HG03442 (cell line): ENCODE data around the gene DDX41.

Source experiments
- ATAC-seq: cut with Tn5 transposase; IDR thresholded peaks from one replicate; pipeline ENCODE4 v1.9.1; 2021; ENCODE audit warnings: mild to moderate bottlenecking, moderate library complexity; ENCODE audit not compliant: unreplicated experiment

The DDX41 gene

GRCh38 chr5:177470759-177471536, 45.8 kb downstream of the DDX41 start:
- ATAC-seq: no peak

GRCh38 chr5:177469750-177470525, 46.8 kb downstream of the DDX41 start:
- ATAC-seq: no peak

- no peak for ATAC-seq
These were observed 47.8 kb downstream of the DDX41 start for GRCh38 chr5:177468685-177469628.

- no peak for ATAC-seq
These were observed 48.5 kb downstream of the DDX41 start for GRCh38 chr5:177468329-177468684.

DNA sequence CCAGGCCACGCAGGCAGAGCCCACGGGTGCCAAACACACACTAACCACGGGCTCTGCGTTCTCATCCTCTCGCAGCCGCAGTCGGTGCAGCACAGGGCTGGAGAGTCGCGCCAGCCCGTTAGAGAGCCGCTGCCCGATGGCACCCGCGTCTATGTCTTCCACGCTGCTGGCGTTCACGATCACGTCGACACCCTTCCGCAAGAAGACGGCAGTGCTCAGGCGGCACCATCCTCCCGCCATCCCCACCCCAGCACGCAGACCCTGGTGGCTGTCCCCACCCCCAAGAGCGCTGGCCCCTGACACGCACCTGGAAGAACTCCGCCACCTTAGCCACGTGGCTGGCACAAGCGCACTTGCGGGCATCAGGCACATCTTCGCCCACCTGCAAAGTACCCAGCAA, 49.3 kb downstream of the DDX41 start:
- ATAC-seq: no peak

DNA sequence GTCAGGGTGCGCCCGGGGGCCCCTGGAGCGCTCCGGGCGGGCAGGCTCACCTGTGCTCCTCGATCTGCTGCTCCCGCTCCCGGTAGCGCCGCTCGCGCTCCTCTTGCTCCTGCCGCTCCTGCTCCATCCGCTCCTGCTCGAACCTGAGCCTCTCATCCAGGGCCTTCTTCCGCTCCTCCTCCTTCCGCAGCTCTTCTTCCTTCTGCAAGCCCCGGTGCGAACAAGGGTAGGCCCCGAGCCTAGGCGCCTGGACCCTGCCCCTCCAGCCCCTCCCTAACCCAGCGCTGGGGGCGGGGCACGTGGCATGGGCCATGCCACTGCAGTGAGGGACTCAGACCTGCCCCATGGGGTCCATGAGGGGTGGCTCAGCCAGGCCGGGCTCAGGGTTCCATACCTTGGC, 49.9 kb downstream of the DDX41 start:
- ATAC-seq: no peak

DNA sequence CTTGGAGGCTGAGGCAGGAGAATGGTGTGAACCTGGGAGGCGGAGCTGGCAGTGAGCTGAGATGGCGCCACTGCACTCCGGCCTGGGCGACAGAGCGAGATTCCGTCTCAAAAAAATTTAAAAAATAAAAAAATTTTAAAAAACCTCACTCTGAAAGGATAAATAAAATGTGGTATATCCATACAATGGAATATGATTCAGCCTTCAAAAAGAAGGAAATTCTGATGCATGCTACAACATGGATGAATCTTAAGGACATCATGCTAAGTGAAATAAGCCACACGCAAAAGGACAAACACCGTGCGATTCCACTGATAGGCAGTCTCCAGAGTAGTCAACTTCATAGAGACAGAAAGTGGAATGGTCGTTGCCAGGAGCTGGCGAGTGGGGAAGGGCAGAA, 51.7 kb downstream of the DDX41 start:
- ATAC-seq: no peak

DNA sequence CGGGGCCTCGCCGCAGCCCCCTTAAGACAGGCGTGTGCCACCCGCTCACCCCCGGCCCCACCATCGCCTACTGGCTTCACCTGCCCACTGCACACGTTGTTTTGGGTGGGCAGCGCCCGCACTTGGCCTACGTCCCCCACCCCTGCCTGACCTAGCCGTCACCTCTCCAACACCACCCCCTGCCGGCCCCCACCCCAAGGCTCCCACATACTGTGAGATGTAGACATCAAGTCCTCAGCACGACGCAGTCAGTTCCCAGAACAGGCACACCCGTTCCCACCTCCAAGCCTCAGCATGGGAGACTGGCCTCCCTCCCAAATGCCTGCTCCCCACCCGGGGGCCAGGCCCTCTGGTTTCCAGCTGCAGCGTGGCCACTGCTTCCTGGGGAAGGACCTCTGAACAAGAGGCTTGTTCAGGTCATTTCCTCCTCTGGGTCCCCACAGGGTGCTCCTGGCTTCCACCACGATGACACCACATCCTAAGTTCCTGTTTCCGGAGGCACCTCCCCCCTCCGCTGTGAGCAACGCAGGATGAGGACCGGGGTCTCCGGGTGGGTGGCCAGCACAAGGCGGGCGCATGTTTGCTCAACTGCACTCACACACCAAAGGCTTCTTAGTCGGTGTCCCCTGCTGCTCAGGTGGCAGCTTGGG, 54.6 kb downstream of the DDX41 start:
- ATAC-seq: no peak
